ENCODE measurements around the gene RBPJ. TPM values are rescaled to one million over a fixed set of nuclear protein-coding genes. Genes with fewer than 3 reads are reported as not detected.

Gene RBPJ
- total and polyA plus RNA-seq, 2 experiments from 2014 or later: 73.7 to 74.5 TPM

GRCh38 chr4:26424838-26425237, 104.0 kb downstream of the RBPJ start:
- Histone ChIP-seq H3K9me2 (replicated peaks; ENCODE audit: insufficient read depth) (no peaks in the 10 kb centered on the region), H3K79me2 (peaks cover 3% of the 10 kb centered on the region), H3K4me2 (no peak overlapping the region), H3K27ac (no peak overlapping the region), H2AFZ (no peak overlapping the region), H3K9me3 (ENCODE audit: low read depth) (no peaks in the 10 kb centered on the region), H3K27me3 (no peaks in the 10 kb centered on the region), H4K20me1 (ENCODE audit: insufficient read depth, poor library complexity, severe bottlenecking) (no peaks in the 10 kb centered on the region), H3K4me1 (ENCODE audit: insufficient read depth) (peaks cover 12% of the 10 kb centered on the region), H3K36me3 (replicated peaks; ENCODE audit: insufficient read depth, low read depth) (no peaks in the 10 kb centered on the region), H3K4me3 (no peak overlapping the region)
- TF ChIP-seq CTCF (IDR thresholded peaks at IDR 0.05; ENCODE audit: poor library complexity): no peak
- DNase-seq (ENCODE audit: low spot score): no peak
- WGBS (ENCODE audit: low lambda C conversion rate, missing lambda C conversion rate): 98% methylated on average over 3 of the region's 3 CpGs

- no peak for TF ChIP-seq EZH2 (IDR thresholded peaks at IDR 0.05; ENCODE audit: borderline replicate concordance)
- no peak for TF ChIP-seq CTCF (IDR thresholded peaks at IDR 0.05; ENCODE audit: poor library complexity)
- WGBS (ENCODE audit: low lambda C conversion rate, missing lambda C conversion rate): 85% methylated on average over 1 of the region's 1 CpG
- Histone ChIP-seq H3K27ac (no peak overlapping the region), H3K36me3 (replicated peaks; ENCODE audit: insufficient read depth, low read depth) (no peaks in the 10 kb centered on the region), H3K4me1 (ENCODE audit: insufficient read depth) (peaks cover 3% of the 10 kb centered on the region), H3K9me2 (replicated peaks; ENCODE audit: insufficient read depth) (no peaks in the 10 kb centered on the region), H3K4me2 (no peak overlapping the region), H2AFZ (no peak overlapping the region), H3K27me3 (no peaks in the 10 kb centered on the region), H3K4me3 (no peak overlapping the region), H3K9me3 (ENCODE audit: low read depth) (no peaks in the 10 kb centered on the region), H3K79me2 (peaks cover 3% of the 10 kb centered on the region), H4K20me1 (ENCODE audit: insufficient read depth, poor library complexity, severe bottlenecking) (no peaks in the 10 kb centered on the region)
- DNase-seq (ENCODE audit: low spot score): no peak
These were observed 105.1 kb downstream of the RBPJ start for GRCh38 chr4:26425953-26426352.

GRCh38 chr4:26426892-26427291, 106.1 kb downstream of the RBPJ start:
- peaks cover 3% of the 10 kb centered on the region for H3K79me2 ChIP-seq
- H3K9me3 ChIP-seq (ENCODE audit: low read depth): no peaks in the 10 kb centered on the region
- no peak overlapping the region for H3K27ac ChIP-seq
- no peaks in the 10 kb centered on the region for H3K9me2 ChIP-seq (replicated peaks; ENCODE audit: insufficient read depth)
- no peaks in the 10 kb centered on the region for H3K4me1 ChIP-seq (ENCODE audit: insufficient read depth)
- DNase-seq (ENCODE audit: low spot score): no peak
- no peaks in the 10 kb centered on the region for H4K20me1 ChIP-seq (ENCODE audit: insufficient read depth, poor library complexity, severe bottlenecking)
- no peaks in the 10 kb centered on the region for H3K36me3 ChIP-seq (replicated peaks; ENCODE audit: insufficient read depth, low read depth)
- no peak overlapping the region for H3K4me2 ChIP-seq
- H3K27me3 ChIP-seq: no peaks in the 10 kb centered on the region
- no peak overlapping the region for H3K4me3 ChIP-seq
- TF ChIP-seq CTCF (IDR thresholded peaks at IDR 0.05; ENCODE audit: poor library complexity): no peak
- no peak for TF ChIP-seq EZH2 (IDR thresholded peaks at IDR 0.05; ENCODE audit: borderline replicate concordance)
- no peak for TF ChIP-seq EZH2phosphoT487 (IDR thresholded peaks at IDR 0.05; ENCODE audit: low read depth, severe bottlenecking, unreplicated experiment)
- 96% methylated on average over 4 of the region's 4 CpGs for WGBS (ENCODE audit: low lambda C conversion rate, missing lambda C conversion rate)
- no peak overlapping the region for H2AFZ ChIP-seq

- Histone ChIP-seq H3K27ac (no peak overlapping the region), H4K20me1 (ENCODE audit: insufficient read depth, poor library complexity, severe bottlenecking) (no peaks in the 10 kb centered on the region), H3K79me2 (peaks cover 3% of the 10 kb centered on the region), H3K9me3 (ENCODE audit: low read depth) (no peaks in the 10 kb centered on the region), H2AFZ (no peak overlapping the region), H3K27me3 (no peaks in the 10 kb centered on the region), H3K4me2 (no peak overlapping the region), H3K36me3 (replicated peaks; ENCODE audit: insufficient read depth, low read depth) (no peaks in the 10 kb centered on the region), H3K4me3 (no peak overlapping the region), H3K9me2 (replicated peaks; ENCODE audit: insufficient read depth) (no peaks in the 10 kb centered on the region), H3K4me1 (ENCODE audit: insufficient read depth) (peaks cover 7% of the 10 kb centered on the region)
- WGBS (ENCODE audit: low lambda C conversion rate, missing lambda C conversion rate): 89% methylated on average over 4 of the region's 4 CpGs
- TF ChIP-seq EZH2 (IDR thresholded peaks at IDR 0.05; ENCODE audit: borderline replicate concordance): no peak
- no peak for TF ChIP-seq EZH2phosphoT487 (IDR thresholded peaks at IDR 0.05; ENCODE audit: low read depth, severe bottlenecking, unreplicated experiment)
- no peak for TF ChIP-seq CTCF (IDR thresholded peaks at IDR 0.05; ENCODE audit: poor library complexity)
- DNase-seq (ENCODE audit: low spot score): no peak
These were observed 109.1 kb downstream of the RBPJ start for GRCh38 chr4:26429910-26430309.
